Measurements from ENCODE around the gene ZNF556.
"Not testable (repeated sequence)": the region's sequence is repeated elsewhere in the genome, so short reads cannot be mapped to it uniquely, and the experiment has no call there.

ZNF556 gene

GRCh38 chr19:2887391-2887914 lies 20.3 kb downstream of the ZNF556 start:
- H3K4me1 ChIP-seq (ENCODE audit: control extremely low read depth in 1 of 4, control insufficient read depth in 4 of 4, insufficient read depth in 4 of 4, low read length in 3 of 4): peaks cover 0 to 29% (median 4%) of the 10 kb centered on the region in 4 experiments

GRCh38 chr19:2888731-2889224 lies 21.6 kb downstream of the ZNF556 start:
- Histone ChIP-seq H3K27ac (ENCODE audit: insufficient read depth in 1 of 2, low read depth in 1 of 2, low read length in 2 of 2, poor library complexity in 1 of 2, severe bottlenecking in 2 of 2) (no peak overlapping the region), H3K9me3 (ENCODE audit: control extremely low read depth in 1 of 5, control insufficient read depth in 4 of 5, insufficient read depth in 2 of 5, low read depth in 1 of 5, low read length in 4 of 5) (peaks cover 0 to 10% (median 0%) of the 10 kb centered on the region in 5 experiments), H3K4me1 (ENCODE audit: control extremely low read depth in 1 of 4, control insufficient read depth in 4 of 4, insufficient read depth in 4 of 4, low read length in 3 of 4) (peaks cover 0 to 29% (median 4%) of the 10 kb centered on the region in 4 experiments), H3K36me3 (ENCODE audit: control insufficient read depth in 4 of 4, insufficient read depth in 4 of 4, low read length in 3 of 4) (no peaks in the 10 kb centered on the region), H3K4me3 (ENCODE audit: control insufficient read depth in 1 of 7, extremely low read depth in 1 of 7, insufficient read depth in 4 of 7, low read depth in 2 of 7, low read length in 6 of 7) (peak overlapping the region in 4 of 7 experiments; percentile 29 to 65 (median 50)), H3K27me3 (replicated peaks in 2 of 5; ENCODE audit: control insufficient read depth in 4 of 5, insufficient read depth in 5 of 5, low read length in 4 of 5) (no peaks in the 10 kb centered on the region)
- CTCF ChIA-PET: interaction anchor here (0.8 to 1.9 kb wide), 3 partner anchors 16 to 240 kb away, joined by 3 to 4 read pairs (median 3); no protein-coding TSS in a partner anchor
- 59% methylated on average over 36 of the region's 37 CpGs for WGBS (ENCODE audit: insufficient coverage)
- POLR2A ChIA-PET: interaction anchor here (0.6 to 2.8 kb wide), 2 partner anchors 56 to 61 kb away, joined by 3 to 13 read pairs; partner anchors contain the start of gene ZNF77
- peak; percentile 61 to 89 (median 74) for DNase-seq

More at GRCh38 chr19:2887391-2887914, 20.3 kb downstream of the ZNF556 start:
- DNase-seq: peak; percentile 72 to 84 (median 82)
- Histone ChIP-seq H3K27me3 (replicated peaks in 2 of 5; ENCODE audit: control insufficient read depth in 4 of 5, insufficient read depth in 5 of 5, low read length in 4 of 5) (no peaks in the 10 kb centered on the region), H3K9me3 (ENCODE audit: control extremely low read depth in 1 of 5, control insufficient read depth in 4 of 5, insufficient read depth in 2 of 5, low read depth in 1 of 5, low read length in 4 of 5) (peaks cover 0 to 10% (median 0%) of the 10 kb centered on the region in 5 experiments), H3K4me3 (ENCODE audit: control insufficient read depth in 1 of 7, extremely low read depth in 1 of 7, insufficient read depth in 4 of 7, low read depth in 2 of 7, low read length in 6 of 7) (peak overlapping the region in 1 of 7 experiments; percentile 7), H3K36me3 (ENCODE audit: control insufficient read depth in 4 of 4, insufficient read depth in 4 of 4, low read length in 3 of 4) (no peaks in the 10 kb centered on the region), H3K27ac (ENCODE audit: insufficient read depth in 1 of 2, low read depth in 1 of 2, low read length in 2 of 2, poor library complexity in 1 of 2, severe bottlenecking in 2 of 2) (no peak overlapping the region)
- POLR2A ChIA-PET: interaction anchor here (2.8 kb wide), 1 partner anchor 63 kb away, joined by 13 read pairs; no protein-coding TSS in a partner anchor
- WGBS (ENCODE audit: insufficient coverage): 39% methylated on average over 7 of the region's 9 CpGs
- CTCF ChIA-PET: interaction anchor here (0.9 to 1.9 kb wide), 11 partner anchors 12 to 239 kb away, joined by 3 to 14 read pairs (median 4); partner anchors contain the start of genes ZNF555 and ZNF77

GRCh38 chr19:2890531-2890930 lies 23.4 kb downstream of the ZNF556 start:
- DNase-seq; H3K27ac ChIP-seq (ENCODE audit: insufficient read depth in 1 of 2, low read depth in 1 of 2, low read length in 2 of 2, poor library complexity in 1 of 2, severe bottlenecking in 2 of 2); H3K4me3 ChIP-seq (ENCODE audit: control insufficient read depth in 1 of 7, extremely low read depth in 1 of 7, insufficient read depth in 4 of 7, low read depth in 2 of 7, low read length in 6 of 7); H3K27me3 ChIP-seq (replicated peaks in 2 of 5; ENCODE audit: control insufficient read depth in 4 of 5, insufficient read depth in 5 of 5, low read length in 4 of 5); POLR2A ChIA-PET; H3K36me3 ChIP-seq (ENCODE audit: control insufficient read depth in 4 of 4, insufficient read depth in 4 of 4, low read length in 3 of 4); H3K9me3 ChIP-seq (ENCODE audit: control extremely low read depth in 1 of 5, control insufficient read depth in 4 of 5, insufficient read depth in 2 of 5, low read depth in 1 of 5, low read length in 4 of 5): not testable (repeated sequence)
- peaks cover 0 to 29% (median 4%) of the 10 kb centered on the region in 4 experiments for H3K4me1 ChIP-seq (ENCODE audit: control extremely low read depth in 1 of 4, control insufficient read depth in 4 of 4, insufficient read depth in 4 of 4, low read length in 3 of 4)
- WGBS (ENCODE audit: insufficient coverage): 94% methylated on average over 6 of the region's 8 CpGs
- CTCF ChIA-PET: interaction anchor here (1.0 kb wide), 1 partner anchor 33 kb away, joined by 3 read pairs; no protein-coding TSS in a partner anchor

GRCh38 chr19:2896694-2897093 lies 29.6 kb downstream of the ZNF556 start:
- ChIA-PET POLR2A (no interaction called here), CTCF (no interaction called here)
- H3K9me3 ChIP-seq (ENCODE audit: control extremely low read depth in 1 of 5, control insufficient read depth in 4 of 5, insufficient read depth in 2 of 5, low read depth in 1 of 5, low read length in 4 of 5): peaks cover 0 to 14% (median 7%) of the 10 kb centered on the region in 5 experiments
- no peak for DNase-seq
- H3K4me3 ChIP-seq (ENCODE audit: control insufficient read depth in 1 of 7, extremely low read depth in 1 of 7, insufficient read depth in 4 of 7, low read depth in 2 of 7, low read length in 6 of 7): no peak overlapping the region
- no peaks in the 10 kb centered on the region for H3K36me3 ChIP-seq (ENCODE audit: control insufficient read depth in 4 of 4, insufficient read depth in 4 of 4, low read length in 3 of 4)
- 80% methylated on average over 5 of the region's 8 CpGs for WGBS (ENCODE audit: insufficient coverage)
- peaks cover 0 to 9% (median 6%) of the 10 kb centered on the region in 4 experiments for H3K4me1 ChIP-seq (ENCODE audit: control extremely low read depth in 1 of 4, control insufficient read depth in 4 of 4, insufficient read depth in 4 of 4, low read length in 3 of 4)
- no peaks in the 10 kb centered on the region for H3K27me3 ChIP-seq (replicated peaks in 2 of 5; ENCODE audit: control insufficient read depth in 4 of 5, insufficient read depth in 5 of 5, low read length in 4 of 5)
- no peak overlapping the region for H3K27ac ChIP-seq (ENCODE audit: insufficient read depth in 1 of 2, low read depth in 1 of 2, low read length in 2 of 2, poor library complexity in 1 of 2, severe bottlenecking in 2 of 2)

GRCh38 chr19:2900296-2901252 lies 33.4 kb downstream of the ZNF556 start, which contains the start of gene ZNF57:
ZNF57 (plus strand) TSS chr19:2900928; CDS start chr19:2901046, 118 bp downstream.
- peak within 1 kb of the TSS in 1 of 2 experiments; percentile 70 for H3K27ac ChIP-seq (ENCODE audit: insufficient read depth in 1 of 2, low read depth in 1 of 2, low read length in 2 of 2, poor library complexity in 1 of 2, severe bottlenecking in 2 of 2)
- WGBS (ENCODE audit: insufficient coverage): under 1% methylated on average over 83 of the region's 100 CpGs

GRCh38 chr19:2902590-2903218 lies 35.6 kb downstream of the ZNF556 start:
- Histone ChIP-seq H3K27ac (ENCODE audit: insufficient read depth in 1 of 2, low read depth in 1 of 2, low read length in 2 of 2, poor library complexity in 1 of 2, severe bottlenecking in 2 of 2) (no peak overlapping the region), H3K4me3 (ENCODE audit: control insufficient read depth in 1 of 7, extremely low read depth in 1 of 7, insufficient read depth in 4 of 7, low read depth in 2 of 7, low read length in 6 of 7) (no peak overlapping the region), H3K4me1 (ENCODE audit: control extremely low read depth in 1 of 4, control insufficient read depth in 4 of 4, insufficient read depth in 4 of 4, low read length in 3 of 4) (peaks cover 0 to 13% (median 8%) of the 10 kb centered on the region in 4 experiments), H3K9me3 (ENCODE audit: control extremely low read depth in 1 of 5, control insufficient read depth in 4 of 5, insufficient read depth in 2 of 5, low read depth in 1 of 5, low read length in 4 of 5) (peaks cover 0 to under 1% (median 0%) of the 10 kb centered on the region in 5 experiments), H3K27me3 (replicated peaks in 2 of 5; ENCODE audit: control insufficient read depth in 4 of 5, insufficient read depth in 5 of 5, low read length in 4 of 5) (no peaks in the 10 kb centered on the region), H3K36me3 (ENCODE audit: control insufficient read depth in 4 of 4, insufficient read depth in 4 of 4, low read length in 3 of 4) (peaks cover 0 to 5% (median under 1%) of the 10 kb centered on the region in 4 experiments)
- CTCF ChIA-PET: no interaction called here
- 93% methylated on average over 10 of the region's 13 CpGs for WGBS (ENCODE audit: insufficient coverage)
- DNase-seq: no peak
- POLR2A ChIA-PET: no interaction called here

More at GRCh38 chr19:2900296-2901252, 33.4 kb downstream of the ZNF556 start, which contains the start of gene ZNF57:
- peak; percentile 99 for DNase-seq
- Histone ChIP-seq H3K9me3 (ENCODE audit: control extremely low read depth in 1 of 5, control insufficient read depth in 4 of 5, insufficient read depth in 2 of 5, low read depth in 1 of 5, low read length in 4 of 5) (peaks cover 0 to 14% (median 7%) of the 10 kb centered on the region in 5 experiments), H3K27me3 (replicated peaks in 2 of 5; ENCODE audit: control insufficient read depth in 4 of 5, insufficient read depth in 5 of 5, low read length in 4 of 5) (no peaks in the 10 kb centered on the region), H3K4me1 (ENCODE audit: control extremely low read depth in 1 of 4, control insufficient read depth in 4 of 4, insufficient read depth in 4 of 4, low read length in 3 of 4) (peaks cover 0 to 13% (median 8%) of the 10 kb centered on the region in 4 experiments), H3K36me3 (ENCODE audit: control insufficient read depth in 4 of 4, insufficient read depth in 4 of 4, low read length in 3 of 4) (peaks cover 0 to 2% (median 0%) of the 10 kb centered on the region in 4 experiments), H3K4me3 (ENCODE audit: control insufficient read depth in 1 of 7, extremely low read depth in 1 of 7, insufficient read depth in 4 of 7, low read depth in 2 of 7, low read length in 6 of 7) (peak within 1 kb of the TSS; percentile 2 to 85 (median 76))
- ChIA-PET POLR2A (interaction anchor here (0.7 to 1.0 kb wide), 4 partner anchors 23 to 60 kb away, joined by 3 to 5 read pairs (median 3); partner anchors contain the start of genes ZNF555 and ZNF77), CTCF (interaction anchor here (0.8 to 1.4 kb wide), 2 partner anchors 12 to 13 kb away, joined by 3 read pairs; no protein-coding TSS in a partner anchor)

Data from common myeloid progenitor, CD34-positive (primary cell).